ENCODE data around the gene GPATCH8. TPM values are rescaled to one million over a fixed set of nuclear protein-coding genes. Genes with fewer than 3 reads are reported as not detected.

The GPATCH8 gene
- total and polyA plus RNA-seq, 2 of the 8 experiments (the other 6 are each of a cell fraction or from before 2014, with no cell fraction given): 20.5 to 58.1 TPM

GRCh38 chr17:44384823-44385286 lies 118.4 kb downstream of the GPATCH8 start:
- Histone ChIP-seq H3K4me3 (ENCODE audit: extremely low read depth in 1 of 4, insufficient read depth in 2 of 4, low read depth in 3 of 4, low read length in 4 of 4) (peak overlapping the region; percentile 31 to 74 (median 42)), H2AK5ac (ENCODE audit: low read depth, low read length) (no peak overlapping the region), H4K20me1 (replicated peaks in 1 of 2; ENCODE audit: control insufficient read depth in 1 of 2, insufficient read depth in 2 of 2, low read length in 2 of 2) (peaks cover 0 to 4% of the 10 kb centered on the region in 2 experiments), H3K4ac (replicated peaks; ENCODE audit: insufficient read length, low read depth, low read length) (no peak overlapping the region), H3K14ac (ENCODE audit: insufficient read length) (no peak overlapping the region), H4K91ac (replicated peaks; ENCODE audit: insufficient read length, low read length) (peak overlapping the region; percentile 60), H3K79me1 (ENCODE audit: low read depth, low read length) (no peaks in the 10 kb centered on the region), H2BK20ac (ENCODE audit: low read length) (0 out of 2 replicates have a peak overlapping the region, but pooled peaks have one; percentile 1), H3K27ac (ENCODE audit: low read depth, low read length) (no peak overlapping the region), H3K36me3 (ENCODE audit: control insufficient read depth in 2 of 4, insufficient read depth in 4 of 4, low read length in 3 of 4) (no peaks in the 10 kb centered on the region), H2AFZ (ENCODE audit: low read length) (peak overlapping the region; percentile 47; the same call in 1 of the 2 replicates), H2BK12ac (ENCODE audit: low read depth, low read length) (peak overlapping the region; percentile 75; the same call in 1 of the 2 replicates), H3K23ac (ENCODE audit: insufficient read length) (no peak overlapping the region), H4K5ac (ENCODE audit: insufficient read length, low read depth, low read length) (no peak overlapping the region), H3K23me2 (ENCODE audit: low read depth, low read length) (peaks cover 12% of the 10 kb centered on the region; the same call in 1 of the 2 replicates), H3K18ac (ENCODE audit: extremely low read depth, low read length) (peak overlapping the region; percentile 64; the same call in 1 of the 2 replicates), H2BK120ac (replicated peaks; ENCODE audit: low read depth, low read length) (peak overlapping the region; percentile 65), H3K4me1 (replicated peaks in 1 of 4; ENCODE audit: control insufficient read depth in 3 of 4, insufficient read depth in 4 of 4, low read length in 3 of 4) (peaks cover 3 to 21% (median 7%) of the 10 kb centered on the region in 4 experiments; a peak in 6 of 7 replicates), H3K4me2 (ENCODE audit: insufficient read depth in 1 of 2, low read depth in 2 of 2, low read length in 2 of 2) (peak overlapping the region; percentile 84 to 93), H4K8ac (ENCODE audit: extremely low read depth, insufficient read depth, low read length) (peak overlapping the region; percentile 89), H2BK5ac (ENCODE audit: low read depth, low read length) (no peak overlapping the region), H2BK15ac (ENCODE audit: low read length) (0 out of 2 replicates have a peak overlapping the region, but pooled peaks have one; percentile 61), H3K56ac (replicated peaks; ENCODE audit: insufficient read length, low read depth, low read length) (no peak overlapping the region), H3K79me2 (ENCODE audit: control insufficient read depth in 1 of 2, insufficient read depth in 2 of 2, low read length in 2 of 2) (no peaks in the 10 kb centered on the region), H3K9me3 (ENCODE audit: insufficient read depth in 2 of 2, low read depth in 1 of 2, low read length in 1 of 2) (no peaks in the 10 kb centered on the region), H3K27me3 (replicated peaks in 1 of 4; ENCODE audit: control insufficient read depth in 3 of 4, extremely low read depth in 1 of 4, insufficient read depth in 3 of 4, low read length in 3 of 4) (peaks cover 10 to 34% (median 31%) of the 10 kb centered on the region in 4 experiments), H3K9ac (replicated peaks in 1 of 4; ENCODE audit: extremely low read depth in 1 of 4, low read depth in 3 of 4, low read length in 3 of 4) (no peak overlapping the region)
- DNase-seq (ENCODE audit: low read depth in 1 of 2, low spot score in 2 of 2): peak in 1 of 2 experiments; percentile 81
- ChIA-PET POLR2A (ENCODE audit: partially characterized antibody) (interaction anchor here (0.8 to 2.2 kb wide), 4 partner anchors 9 to 76 kb away, joined by 3 to 10 read pairs (median 6); partner anchors contain the start of gene RUNDC3A), CTCF (ENCODE audit: partially characterized antibody) (interaction anchor here (0.8 to 3.0 kb wide), 9 partner anchors 9 to 127 kb away, joined by 3 to 24 read pairs (median 4); no protein-coding TSS in a partner anchor)
- WGBS, 2 experiments (ENCODE audit: extremely low coverage in 1 of 2, insufficient coverage in 1 of 2, insufficient read length in 1 of 2, insufficient replicate concordance in 2 of 2, low coverage in 1 of 2, low lambda C conversion rate in 2 of 2, missing lambda C conversion rate in 1 of 2): 4% methylated on average over 20 of the region's 26 CpGs; no CpG with 5 or more reads in 1 of the 2 experiments
- no peak for FAIRE-seq
- TF ChIP-seq TAF1 (IDR thresholded peaks at IDR 0.05; ENCODE audit: low read depth, low read length): peak; percentile 63; the same call in 1 of the 2 replicates
- peak; percentile 99 for TF ChIP-seq E2F6 (IDR thresholded peaks at IDR 0.05)
- peak; percentile 26; the same call in 1 of the 2 replicates for TF ChIP-seq PHF8 (conservative IDR thresholded peaks at IDR 0.05; ENCODE audit: low read depth, low read length)
- peak; percentile 13 for TF ChIP-seq EZH2 (IDR thresholded peaks at IDR 0.05; ENCODE audit: low read depth, low read length, severe bottlenecking)
- TF ChIP-seq GABPA (IDR thresholded peaks at IDR 0.05; ENCODE audit: borderline replicate concordance, insufficient read depth, low read length): 0 out of 2 replicates have a peak, but pooled peaks have one; percentile 18
- peak; percentile 92 for TF ChIP-seq MAX (IDR thresholded peaks at IDR 0.05)
- TF ChIP-seq JUND (IDR thresholded peaks at IDR 0.05; ENCODE audit: low read length): no peak
- no peak for TF ChIP-seq SIX5 (IDR thresholded peaks at IDR 0.05; ENCODE audit: low read depth, low read length)
- no peak for TF ChIP-seq CHD1 (IDR thresholded peaks at IDR 0.05; ENCODE audit: low read depth, low read length)

All from H1 (cell line).